ENCODE results near the gene CCDC18.
"Not testable (repeated sequence)": the region's sequence is repeated elsewhere in the genome, so short reads cannot be mapped to it uniquely, and the experiment has no call there.

- not testable (repeated sequence) for TF ChIP-seq CTCF (IDR thresholded peaks at IDR 0.05); MYBL2 (CRISPR knock-in tag; IDR thresholded peaks at IDR 0.05); TEAD4 (CRISPR knock-in tag; IDR thresholded peaks at IDR 0.05); CREM (CRISPR knock-in tag; IDR thresholded peaks at IDR 0.05); ZNF121 (CRISPR knock-in tag; IDR thresholded peaks at IDR 0.05); USF2 (CRISPR knock-in tag; IDR thresholded peaks at IDR 0.05); NFYB (CRISPR knock-in tag; conservative IDR thresholded peaks at IDR 0.05; ENCODE audit: low read depth); MAX (CRISPR knock-in tag; IDR thresholded peaks at IDR 0.05); AFF4 (CRISPR knock-in tag; IDR thresholded peaks at IDR 0.05; ENCODE audit: borderline replicate concordance); ZNF232 (CRISPR knock-in tag; IDR thresholded peaks at IDR 0.05); USF1 (CRISPR knock-in tag; IDR thresholded peaks at IDR 0.05); ETV6 (CRISPR knock-in tag; IDR thresholded peaks at IDR 0.05); IRF2 (CRISPR knock-in tag; IDR thresholded peaks at IDR 0.05; ENCODE audit: borderline replicate concordance, low read depth)
Observed at GRCh38 chr1:93243233-93243632, 62.7 kb downstream of the CCDC18 start.

Measured in WTC11 (cell line).